Fibroblast of skin of abdomen (primary cell): ENCODE data around the gene TRPV2.
"Not testable (repeated sequence)": the region's sequence is repeated elsewhere in the genome, so short reads cannot be mapped to it uniquely, and the experiment has no call there.

ENCODE experiments used
- DNase-seq: peaks from one replicate; pipeline ENCODE4 v3.0.0-alpha.2; 2013

Gene TRPV2

DNA sequence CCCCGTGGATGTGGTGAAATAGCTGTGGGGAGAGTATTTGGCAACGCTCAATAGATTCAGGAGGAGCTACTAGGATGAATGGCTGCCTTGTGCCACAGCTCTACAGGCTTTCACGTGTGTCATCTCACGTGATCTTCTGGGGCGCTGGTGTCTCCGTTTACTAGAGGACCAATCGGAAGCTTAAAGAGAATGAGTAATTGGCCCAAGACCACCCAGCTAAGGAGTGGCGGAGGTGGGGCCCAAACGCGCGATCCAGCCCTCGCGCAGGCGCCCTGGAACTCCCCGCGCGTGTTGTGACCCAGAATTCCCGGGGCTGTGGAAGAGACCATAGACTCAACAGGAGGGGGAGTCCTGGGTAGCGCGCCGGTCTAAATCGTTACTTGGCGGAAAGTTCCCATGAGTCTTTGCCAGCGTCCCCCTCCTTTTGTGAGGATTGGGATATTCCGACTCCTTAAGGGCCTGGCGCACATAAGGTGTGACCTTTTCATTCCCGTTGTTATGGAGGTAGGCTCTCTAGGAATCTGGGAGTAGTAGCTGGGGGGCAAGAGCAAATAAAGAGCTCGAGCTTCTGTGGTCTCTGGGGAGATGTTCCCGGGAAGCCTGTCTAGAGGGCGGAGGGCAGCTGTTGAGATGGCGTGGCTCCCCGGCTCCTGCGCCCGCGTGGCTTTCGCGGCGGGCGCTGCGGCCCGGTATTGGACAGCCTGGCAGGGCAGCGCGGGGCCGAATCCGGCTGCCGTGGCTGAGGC, 23.4 kb downstream of the TRPV2 start:
- DNase-seq: peak; percentile 100

DNA sequence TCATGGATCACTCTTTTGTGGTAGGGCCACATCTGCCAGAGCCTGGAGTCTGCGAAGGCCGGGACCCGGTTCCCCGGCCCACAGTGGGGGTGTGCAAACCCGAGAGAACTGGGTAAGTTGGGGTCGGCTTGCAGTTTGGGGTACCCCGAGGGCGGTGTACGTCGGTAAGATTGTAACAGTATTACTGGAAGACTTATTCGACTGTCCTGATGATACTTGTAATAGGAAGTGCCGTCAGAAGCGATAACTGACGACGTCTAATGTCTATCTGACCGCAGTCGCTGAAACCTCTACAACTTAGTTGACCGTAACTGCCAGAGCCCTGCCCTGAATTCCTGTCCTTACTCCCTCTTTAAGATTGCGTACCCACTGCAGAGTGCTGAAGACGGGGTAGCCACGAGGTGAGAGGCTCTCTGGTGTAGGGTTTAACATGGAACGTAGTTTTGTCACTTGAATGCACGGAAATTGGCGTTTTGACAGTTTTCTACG, 24.0 kb downstream of the TRPV2 start:
- no peak for DNase-seq

DNA sequence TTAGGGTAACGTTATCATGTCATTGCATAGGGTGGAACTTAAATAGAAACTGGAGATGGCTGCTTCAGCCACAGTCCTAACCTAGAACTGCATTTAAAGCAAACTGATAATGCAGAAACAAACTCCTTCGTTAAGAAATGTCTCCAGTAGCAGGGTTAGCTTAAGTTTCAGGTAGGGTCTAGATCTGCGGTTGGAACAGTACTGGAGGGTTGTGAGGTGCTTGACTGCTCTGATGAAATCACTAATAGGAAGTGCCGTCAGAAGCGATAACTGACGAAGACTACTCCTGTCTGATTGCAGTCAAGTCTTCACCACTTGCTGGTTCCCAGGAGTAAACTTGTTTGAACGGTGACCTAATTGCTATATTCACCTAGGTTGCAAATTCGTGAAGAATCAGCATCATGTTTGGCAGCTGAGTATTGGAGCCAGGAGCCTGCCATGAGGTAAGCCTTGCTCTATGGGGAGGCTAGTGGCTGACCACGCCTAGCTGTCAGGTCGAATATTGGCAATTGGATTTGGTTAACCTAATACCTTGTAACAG, 24.5 kb downstream of the TRPV2 start:
- no peak for DNase-seq

DNA sequence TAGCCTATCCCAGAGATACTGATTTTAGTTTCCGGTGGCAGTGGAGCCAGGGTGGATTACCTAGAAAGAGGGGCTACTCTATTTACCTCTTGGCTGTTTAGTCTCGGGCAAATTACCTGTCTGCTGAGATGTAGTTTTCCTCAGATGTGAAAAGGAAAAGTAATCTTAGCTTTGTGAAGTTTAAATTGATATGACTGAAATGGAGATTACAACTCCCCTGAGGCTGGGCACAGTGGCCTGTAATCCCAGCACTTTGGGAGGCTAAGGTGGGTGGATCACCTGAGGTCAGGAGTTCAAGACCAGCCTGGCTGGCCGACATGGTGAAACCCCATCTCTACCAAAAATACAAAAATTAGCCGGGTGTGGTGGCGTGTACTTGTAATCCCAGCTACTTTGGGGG, 25.0 kb downstream of the TRPV2 start:
- not testable (repeated sequence) for DNase-seq

DNA sequence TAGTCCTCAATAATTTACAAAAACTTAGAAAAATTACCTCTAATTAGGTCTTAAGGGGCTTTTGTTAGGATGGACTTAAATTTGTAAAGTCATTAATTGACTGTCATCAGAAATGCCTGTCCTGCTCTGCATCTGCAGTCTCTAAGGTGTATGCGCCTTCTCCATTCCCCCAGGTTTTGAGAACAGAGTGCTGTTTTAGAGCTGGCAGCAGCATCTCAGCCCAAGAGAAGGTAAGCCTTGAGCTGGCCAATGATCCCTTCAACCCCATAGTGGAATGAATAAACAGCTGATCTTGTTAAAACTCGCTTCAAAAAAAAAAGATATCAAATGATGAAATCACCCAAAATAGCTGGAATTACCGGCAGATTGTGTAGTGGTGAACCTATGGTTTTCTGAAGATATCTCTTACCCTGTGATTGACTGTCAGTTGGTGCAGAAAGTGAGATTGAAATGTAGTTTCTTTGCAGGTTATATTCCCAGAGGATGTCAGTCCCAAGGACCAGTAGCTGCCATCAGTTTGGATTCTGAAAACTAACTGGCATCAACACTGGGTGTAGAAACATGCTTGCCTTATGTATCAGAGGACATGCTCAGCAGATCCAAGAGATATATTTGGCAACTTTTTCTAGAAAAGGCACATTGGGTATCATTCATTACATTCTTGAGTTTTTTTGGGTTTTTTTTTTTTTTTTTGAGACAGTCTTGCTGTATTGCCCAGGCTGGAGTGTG, 25.7 kb downstream of the TRPV2 start:
- DNase-seq: no peak

DNA sequence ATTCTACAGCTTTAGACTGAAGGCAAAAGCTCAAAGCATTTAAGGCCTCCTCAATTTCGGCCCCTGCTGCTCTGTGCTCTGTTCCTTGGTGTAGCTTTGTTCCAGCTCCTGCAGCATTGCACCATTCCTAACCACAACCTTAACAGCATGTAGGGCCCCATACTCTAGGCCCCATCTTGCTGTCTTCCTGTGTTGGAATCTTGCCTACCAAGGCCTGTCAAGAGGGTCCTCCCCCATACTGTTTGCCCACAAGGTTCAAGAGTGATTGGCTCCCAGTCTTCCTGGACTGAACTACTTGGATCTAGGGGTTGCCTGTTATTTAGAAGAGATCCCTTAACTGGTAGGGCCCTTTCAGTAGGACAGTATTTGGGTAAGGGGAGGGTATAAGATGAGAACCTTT, 26.8 kb downstream of the TRPV2 start:
- peak; percentile 59 for DNase-seq

DNA sequence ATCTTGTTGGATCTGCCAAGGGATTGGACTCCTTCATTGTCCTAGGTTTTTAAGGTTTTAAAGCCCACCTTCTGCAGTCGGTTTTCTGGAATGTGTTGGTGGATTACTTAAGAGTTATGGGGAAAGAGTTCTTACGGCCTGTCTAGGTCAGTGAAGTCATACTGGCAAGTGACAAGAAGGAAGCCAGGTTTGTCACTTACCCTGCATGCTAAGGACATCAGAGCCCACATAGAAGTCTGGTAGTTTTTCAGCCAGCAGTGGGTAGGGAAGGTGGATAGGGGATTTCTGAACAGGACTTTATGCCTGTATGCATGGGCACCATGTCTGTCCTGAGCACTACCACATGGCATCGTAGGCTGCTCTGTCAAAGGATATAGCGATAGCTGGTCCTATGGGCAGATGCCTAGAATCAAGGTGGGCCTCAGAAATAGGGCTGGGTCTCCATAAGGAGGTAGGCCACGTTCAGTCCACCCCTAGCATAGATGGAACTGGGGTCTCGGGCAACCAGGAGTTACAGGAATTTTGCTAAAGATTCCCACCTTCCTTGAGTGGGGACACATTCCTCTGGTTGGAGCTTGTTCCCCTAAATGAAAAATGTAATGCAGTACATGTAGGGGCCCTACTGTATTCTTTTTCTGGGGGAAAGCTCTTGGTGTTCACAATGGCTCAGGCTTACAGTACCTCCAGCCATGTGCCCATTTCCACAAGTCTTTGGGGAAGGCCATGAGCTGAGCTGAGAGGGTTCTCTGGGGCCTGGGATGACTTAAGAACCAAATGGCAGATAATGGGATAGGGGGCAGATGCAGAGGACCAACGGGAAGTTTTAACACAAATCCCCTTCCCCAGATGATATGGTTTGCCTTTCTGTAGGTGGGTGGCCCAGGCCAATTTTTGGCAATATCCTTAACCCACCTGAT, 27.5 kb downstream of the TRPV2 start:
- no peak for DNase-seq

DNA sequence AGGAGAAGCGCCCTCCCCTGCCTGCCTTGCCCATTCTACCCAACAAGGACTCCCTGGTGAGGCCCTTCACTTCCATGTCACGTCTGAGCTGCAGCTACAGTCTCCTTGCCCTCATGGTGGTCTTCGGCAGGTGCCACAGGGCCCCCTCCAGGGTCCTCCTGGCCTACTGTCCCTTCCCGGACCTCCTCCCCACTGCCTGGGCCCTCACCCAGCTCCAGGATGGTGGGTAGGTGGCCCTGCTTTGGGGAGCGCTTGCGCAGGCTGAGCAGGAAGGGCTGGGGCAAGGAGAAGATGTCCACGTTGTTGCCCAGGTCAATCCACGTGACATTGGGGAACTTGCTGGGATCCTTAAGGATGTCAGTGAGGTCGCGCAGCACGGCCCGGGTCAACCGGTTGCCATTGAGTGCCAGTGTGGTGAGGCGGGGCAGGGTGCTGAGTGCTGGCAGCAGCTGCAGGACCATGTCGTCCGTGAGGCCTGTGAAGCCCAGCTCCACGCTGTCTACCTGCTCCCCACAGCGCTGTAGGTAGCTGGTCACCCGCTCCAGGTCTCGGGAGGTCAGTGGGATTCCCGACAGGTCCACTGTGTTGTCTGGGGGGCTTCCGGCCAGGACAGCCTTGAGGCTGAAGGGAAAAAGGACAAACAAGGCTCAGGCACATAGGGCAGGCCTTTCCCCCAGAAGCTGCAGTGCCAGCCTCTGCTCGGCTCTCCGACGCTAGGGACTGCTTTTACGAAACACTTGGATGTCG, 28.3 kb downstream of the TRPV2 start:
- DNase-seq: no peak

DNA sequence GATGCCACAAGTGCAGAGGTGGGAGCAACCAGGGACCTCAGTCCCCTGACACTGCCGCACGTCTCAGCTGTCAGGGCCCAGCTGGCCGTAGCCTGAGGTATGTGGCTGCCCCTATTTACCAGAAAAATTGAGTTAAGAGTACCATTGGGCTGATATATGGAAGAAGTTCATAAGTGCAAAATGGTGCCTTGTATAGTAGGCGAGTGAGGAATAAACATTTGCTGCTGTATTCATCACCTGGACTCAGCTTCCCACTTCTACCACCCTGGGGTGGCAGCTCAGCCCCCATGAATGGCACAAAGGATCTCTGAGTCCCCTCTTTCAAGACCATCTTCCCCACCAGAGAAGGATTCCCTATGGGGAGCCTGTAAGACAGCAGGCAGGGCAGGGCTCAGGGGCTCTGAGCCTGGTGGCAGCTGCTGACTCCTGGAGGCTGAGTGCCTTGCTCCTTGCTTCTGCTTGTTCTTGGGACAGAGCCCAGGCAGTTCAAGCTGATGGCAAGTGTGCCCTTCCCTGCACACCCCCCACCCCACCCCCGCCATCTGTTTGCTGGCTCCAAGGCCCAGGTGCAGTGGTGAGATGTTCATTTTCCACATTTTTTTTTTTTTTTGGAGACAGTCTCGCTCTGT, 29.0 kb downstream of the TRPV2 start:
- DNase-seq: no peak

DNA sequence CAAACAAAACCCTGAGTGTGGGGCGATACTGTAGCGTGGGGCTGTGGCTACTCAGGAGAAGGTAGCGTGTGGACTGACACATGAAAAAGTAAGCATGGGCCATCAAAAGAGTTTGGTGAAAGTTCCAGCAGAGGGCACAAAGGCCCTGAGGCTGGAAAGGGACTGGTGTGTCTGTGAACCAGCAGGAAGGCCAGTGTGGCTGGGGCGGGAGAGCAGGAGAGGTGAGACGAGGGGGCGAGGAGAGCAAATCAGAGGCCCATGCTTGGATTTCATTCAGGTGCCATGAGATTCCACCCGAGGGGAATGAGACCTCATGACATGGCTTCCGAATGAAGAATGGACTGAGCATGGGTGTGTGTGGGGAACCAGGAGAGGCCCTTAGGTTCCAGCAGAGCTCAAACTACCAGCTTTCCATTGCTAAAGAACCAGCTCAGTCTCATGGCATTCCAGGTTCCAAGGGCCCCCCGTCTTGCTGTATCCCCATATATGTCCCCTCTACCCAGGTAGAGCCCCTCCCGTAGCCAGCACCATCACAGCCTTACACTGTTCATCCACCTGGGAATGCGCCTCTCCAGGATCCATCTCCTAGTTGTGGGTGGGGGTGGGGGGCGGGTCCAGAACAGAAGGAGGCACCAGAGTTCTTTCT, 31.1 kb downstream of the TRPV2 start:
- no peak for DNase-seq

DNA sequence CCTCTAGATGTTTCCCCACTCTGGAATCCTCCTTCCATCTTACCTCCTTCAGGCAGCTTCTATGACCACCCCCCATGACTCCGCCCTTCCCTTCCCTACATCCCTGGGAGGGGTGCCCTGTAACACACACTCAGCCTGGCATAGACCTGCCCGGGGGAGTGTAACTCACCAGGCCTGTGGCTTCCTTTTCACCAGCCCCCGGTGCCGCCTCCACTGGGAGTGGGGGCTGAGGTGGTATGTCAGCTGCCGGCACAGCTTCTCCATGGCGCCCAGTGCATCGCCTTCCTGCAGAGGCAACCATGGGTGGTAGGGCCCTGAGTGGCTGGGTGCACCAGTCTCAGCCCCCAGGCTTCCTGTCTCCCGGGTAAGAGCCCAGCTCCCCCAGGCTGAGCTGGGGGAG, 32.3 kb downstream of the TRPV2 start:
- DNase-seq: no peak

DNA sequence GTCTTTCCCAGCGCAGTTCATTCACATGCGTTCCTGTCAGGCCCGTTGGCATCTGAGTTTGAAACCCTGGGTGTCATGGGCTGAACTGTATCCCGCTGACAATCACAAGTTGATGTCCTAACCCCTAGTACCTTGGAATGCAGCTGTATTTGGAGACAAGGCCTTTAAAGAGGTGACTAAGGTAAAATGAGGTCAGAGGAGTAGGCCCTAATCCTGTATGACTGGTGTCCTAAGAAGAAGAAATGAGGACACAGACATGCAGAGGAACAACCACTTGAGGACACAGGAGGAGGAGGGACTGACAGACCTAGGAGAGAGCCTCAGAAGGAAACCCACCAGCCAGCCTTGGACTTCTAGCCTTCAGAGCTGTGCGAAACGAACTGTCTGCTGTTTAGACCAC, 33.1 kb downstream of the TRPV2 start:
- DNase-seq: no peak

DNA sequence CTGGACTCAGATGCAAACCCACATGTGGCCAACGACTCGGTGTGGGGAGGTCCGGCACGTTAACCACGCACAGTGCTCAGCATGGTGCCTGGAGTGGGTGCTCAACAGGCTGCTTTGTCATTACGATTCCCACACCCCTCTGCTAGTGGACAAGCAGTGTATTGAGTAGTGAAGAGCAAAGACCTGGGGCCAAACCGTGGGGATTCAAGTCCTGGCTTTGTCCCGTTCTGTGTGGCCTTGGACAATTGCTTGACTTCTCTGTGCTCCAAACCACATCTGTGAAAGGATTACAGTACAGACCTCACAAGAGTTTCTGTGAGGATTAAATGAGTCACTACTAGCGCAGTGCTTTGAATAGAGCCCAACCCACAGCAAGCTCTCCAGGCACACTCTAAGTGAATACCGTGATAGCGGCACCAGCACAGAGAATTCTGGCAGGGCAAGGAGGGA, 33.8 kb downstream of the TRPV2 start:
- peak; percentile 53 for DNase-seq

DNA sequence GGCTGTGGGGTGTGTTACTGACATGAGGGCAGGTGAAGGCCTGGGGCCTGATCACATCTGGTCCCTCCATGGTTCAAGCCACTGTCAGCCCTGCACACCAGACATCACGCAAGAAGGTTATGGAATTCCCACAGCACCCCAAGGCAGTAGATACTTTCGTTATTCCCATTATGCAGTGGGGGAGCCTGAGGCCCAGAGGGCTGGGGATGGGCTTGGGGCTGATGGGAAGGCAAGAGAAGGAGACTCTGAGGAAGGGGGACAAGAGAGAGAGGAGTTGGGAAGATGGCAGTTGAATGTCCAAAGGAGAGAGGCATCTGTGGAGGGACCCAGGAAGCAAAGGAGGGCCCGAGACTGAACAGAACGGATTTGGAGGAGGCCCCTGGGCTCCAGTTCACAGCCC, 34.7 kb downstream of the TRPV2 start:
- no peak for DNase-seq

DNA sequence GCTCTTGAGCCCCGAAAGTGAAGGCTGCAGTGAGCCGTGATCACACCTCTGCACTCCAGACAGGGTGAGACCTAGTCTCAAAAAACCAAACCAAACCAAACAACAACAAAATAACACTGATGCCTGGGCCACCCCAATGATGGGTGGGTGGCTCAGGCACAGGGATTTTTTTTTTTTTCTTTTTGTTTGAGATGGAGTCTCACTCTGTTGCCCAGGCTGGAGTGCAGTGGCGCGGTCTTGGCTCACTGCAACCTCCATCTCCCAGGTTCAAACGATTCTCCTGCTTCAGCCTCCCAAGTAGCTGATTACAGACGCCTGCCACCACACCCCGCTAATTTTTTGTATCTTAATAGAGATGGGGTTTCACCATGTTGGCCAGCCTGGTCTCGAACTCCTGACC, 36.9 kb downstream of the TRPV2 start:
- not testable (repeated sequence) for DNase-seq

DNA sequence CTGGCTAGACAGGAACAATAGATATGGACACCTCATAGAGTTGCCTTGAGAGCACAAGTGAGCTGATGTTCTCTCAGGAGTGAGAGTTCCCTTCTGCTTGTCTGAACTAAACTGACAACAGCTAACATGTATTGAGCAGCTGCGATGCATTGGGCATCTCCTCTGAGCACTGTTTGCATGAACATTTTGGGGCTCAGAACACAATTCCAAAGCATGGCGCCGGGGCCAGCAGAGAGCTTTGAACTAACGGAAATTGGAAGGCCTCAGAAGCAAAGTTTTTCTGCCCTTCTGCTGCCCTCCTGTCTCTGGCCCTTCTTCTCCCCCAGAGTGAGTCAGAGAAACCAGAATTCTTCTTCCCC, 38.1 kb downstream of the TRPV2 start:
- DNase-seq: no peak

DNA sequence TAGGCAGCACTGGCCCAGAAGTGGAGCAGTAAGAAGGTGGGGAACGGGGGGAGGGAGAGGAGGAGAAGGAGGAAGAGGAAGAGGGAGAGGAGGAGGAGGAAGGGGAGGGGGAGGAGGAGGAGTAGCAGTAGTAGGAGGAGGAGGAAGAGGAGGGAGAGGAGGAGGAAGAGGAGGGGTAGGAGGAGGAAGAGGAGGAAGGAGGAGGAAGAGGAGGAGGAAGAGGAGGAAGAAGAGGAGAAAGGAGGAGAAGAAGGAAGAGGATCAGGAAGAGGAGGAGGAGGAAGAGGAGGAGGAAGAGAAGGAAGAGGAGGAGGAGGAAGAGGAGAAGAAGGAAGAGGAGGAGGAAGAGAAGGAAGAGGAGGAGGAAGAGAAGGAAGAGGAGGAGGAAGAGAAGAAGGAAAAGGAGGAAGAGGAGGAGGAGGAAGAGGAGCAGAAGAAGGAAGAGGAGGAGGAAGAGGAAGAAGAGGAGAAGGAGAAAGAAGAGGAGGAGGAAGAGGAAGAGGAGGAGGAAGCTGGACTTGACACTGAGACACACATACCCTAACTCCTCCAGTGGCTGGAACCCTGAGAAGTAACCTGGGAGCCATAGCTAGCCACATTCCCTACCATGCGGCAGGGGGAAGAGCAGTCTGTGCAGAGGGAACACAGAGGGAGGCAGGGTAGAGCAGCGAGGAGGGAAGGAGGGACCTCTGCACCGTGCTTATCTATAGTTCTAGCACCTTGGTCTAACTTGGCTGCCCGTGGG, 40.8 kb downstream of the TRPV2 start:
- no peak for DNase-seq

DNA sequence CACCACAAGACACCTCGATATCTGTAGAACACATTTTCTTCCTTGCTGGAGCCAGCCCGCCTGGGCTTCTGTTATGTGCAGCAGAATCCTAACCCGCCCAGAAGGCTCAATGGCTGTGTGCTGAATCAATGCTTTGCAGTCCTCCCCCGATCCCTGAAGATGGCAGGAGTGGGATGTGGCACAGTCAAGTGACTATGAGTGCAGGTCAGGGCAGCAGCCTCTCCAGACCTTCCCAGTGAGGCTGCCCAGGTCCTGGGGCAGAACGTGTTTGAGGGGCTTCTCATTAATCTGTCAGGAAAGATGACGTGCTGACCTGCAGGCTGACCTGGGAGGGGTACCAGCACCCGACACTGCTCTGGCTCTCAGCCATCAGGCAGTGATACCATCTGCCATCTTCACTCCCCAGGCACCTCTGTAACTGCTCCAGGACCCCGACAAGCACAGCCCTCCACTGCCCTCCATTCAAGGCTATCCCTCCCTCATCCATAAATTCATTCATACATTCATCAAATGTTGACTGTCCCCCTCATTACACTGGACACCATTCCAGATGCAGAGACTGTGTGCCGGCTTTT, 41.5 kb downstream of the TRPV2 start:
- no peak for DNase-seq

DNA sequence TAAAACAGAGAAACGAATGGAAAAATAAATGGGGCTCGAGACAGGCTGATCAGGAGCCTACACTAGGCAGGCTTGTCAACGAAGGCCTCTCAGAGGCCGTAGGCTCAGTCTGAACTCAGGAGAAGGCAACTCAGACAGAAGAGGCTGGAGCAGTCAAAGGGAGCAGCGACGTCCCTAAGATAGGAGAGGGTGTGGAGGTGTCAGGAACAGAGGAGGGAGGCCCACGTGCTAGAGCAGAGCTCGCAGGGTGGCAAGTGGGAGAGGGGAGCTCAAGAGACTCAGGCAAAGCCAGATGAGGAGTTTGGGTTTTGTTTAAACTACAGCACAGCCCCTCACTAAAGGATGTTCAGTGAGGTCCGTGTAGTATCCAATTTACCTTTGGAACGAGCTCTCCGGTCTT, 43.9 kb downstream of the TRPV2 start:
- DNase-seq: no peak
